ENCODE measurements around the gene PPM1M. TPM values are rescaled to one million over a fixed set of nuclear protein-coding genes. Genes with fewer than 3 reads are reported as not detected.

The PPM1M gene
- polyA plus RNA-seq, 1 donor = 16.6 TPM

GRCh38 chr3:52215351-52215750 lies 30.2 kb upstream of the PPM1M start:
- DNase-seq = no peak

GRCh38 chr3:52216585-52217408 lies 28.8 kb upstream of the PPM1M start:
- DNase-seq = no peak

DNA sequence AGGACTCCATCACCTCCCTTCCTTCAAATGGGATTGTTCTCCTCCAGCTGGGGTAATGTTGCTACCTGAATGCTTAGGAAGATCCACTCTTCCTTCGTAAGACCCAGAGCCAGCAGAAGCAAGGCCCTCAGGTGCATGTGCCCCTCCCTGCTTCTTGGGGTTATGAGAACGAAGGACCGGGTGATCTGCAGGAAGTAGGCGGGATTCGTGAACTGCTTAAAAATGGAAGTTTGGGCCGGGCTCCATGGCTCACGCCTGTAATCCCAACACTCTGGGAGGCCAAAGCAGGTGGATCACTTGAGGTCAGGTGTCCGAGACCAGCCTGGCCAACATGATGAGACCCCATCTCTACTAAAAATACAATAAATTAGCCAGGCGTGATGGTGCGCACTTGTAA lies 28.2 kb upstream of the PPM1M start:
- DNase-seq = no peak

GRCh38 chr3:52218026-52218425 lies 27.5 kb upstream of the PPM1M start:
- no peak for DNase-seq

DNA sequence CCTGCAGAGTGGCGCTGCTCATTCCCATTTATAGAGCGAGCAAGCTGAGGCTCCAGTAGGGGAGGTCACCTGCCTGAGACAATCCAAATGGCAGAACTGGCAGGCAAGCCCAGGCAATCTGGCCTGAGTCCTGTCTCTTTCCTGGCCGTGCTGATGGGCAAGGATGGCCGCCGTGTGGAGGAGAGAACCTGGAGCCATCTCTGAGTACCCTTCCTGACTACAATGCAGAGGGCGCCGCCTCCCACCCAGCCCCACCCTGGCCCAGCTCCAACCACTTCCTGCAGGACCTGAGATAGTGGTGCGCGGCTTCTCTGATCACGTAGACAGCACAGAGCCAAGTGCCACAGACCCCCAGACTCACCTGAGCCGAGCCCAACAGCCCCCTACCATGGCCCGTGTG lies 27.1 kb upstream of the PPM1M start:
- DNase-seq = no peak

GRCh38 chr3:52218937-52219650 lies 26.5 kb upstream of the PPM1M start:
- no peak for DNase-seq

DNA sequence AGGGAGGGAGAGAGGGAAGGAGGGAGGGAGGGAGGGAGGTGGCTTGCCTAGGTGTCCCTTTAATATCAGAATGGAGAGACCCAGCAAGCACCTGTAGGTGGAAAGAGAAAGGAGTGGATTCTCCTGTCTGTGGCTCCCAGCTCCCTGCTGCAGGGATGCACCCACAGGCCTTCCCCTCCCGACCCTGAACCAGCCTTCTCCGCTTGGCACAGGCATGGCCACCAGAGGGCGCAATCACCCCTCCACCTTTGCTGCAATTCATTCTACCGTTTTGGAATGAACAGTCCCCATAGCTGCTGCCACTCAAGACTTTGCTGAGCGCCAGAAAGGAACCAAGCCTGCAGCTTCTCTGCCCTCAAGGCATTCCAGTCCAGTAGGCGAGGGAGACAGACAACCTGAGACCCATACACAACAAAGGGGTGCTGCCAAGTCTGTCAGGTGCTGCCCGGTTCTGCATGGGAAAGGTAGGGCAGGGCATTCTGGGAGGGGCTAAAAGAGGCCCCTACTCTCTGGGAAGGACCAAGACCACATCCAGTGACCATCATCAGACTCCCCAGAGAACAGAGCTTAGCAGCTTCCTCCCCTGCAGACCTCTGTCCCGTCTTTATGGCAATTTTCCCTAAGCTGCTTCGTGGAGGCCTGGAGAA lies 25.1 kb upstream of the PPM1M start:
- no peak for DNase-seq

DNA sequence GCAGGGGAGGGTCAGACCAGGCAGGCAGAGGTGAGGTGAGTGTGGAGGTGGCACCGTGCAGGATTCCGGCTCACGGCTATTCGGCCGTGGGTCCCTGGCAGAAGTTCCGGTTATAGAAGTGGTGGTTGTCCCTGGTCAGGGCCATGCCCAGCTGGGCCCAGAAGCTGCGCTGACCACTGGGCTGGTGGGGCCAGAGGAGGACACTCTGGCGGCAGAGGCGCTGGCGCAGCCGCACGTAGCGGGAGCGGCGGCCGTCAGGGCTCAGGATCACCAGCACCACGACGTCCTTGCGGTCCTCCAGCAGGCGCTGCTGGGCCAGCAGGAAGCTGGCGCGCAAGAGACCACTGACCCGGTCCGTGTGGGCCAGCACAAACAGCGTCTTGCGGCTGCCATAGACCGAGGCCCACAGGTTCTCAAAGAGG lies 24.4 kb upstream of the PPM1M start:
- no peak for DNase-seq

GRCh38 chr3:52221563-52222318 lies 23.8 kb upstream of the PPM1M start:
- DNase-seq = no peak

DNA sequence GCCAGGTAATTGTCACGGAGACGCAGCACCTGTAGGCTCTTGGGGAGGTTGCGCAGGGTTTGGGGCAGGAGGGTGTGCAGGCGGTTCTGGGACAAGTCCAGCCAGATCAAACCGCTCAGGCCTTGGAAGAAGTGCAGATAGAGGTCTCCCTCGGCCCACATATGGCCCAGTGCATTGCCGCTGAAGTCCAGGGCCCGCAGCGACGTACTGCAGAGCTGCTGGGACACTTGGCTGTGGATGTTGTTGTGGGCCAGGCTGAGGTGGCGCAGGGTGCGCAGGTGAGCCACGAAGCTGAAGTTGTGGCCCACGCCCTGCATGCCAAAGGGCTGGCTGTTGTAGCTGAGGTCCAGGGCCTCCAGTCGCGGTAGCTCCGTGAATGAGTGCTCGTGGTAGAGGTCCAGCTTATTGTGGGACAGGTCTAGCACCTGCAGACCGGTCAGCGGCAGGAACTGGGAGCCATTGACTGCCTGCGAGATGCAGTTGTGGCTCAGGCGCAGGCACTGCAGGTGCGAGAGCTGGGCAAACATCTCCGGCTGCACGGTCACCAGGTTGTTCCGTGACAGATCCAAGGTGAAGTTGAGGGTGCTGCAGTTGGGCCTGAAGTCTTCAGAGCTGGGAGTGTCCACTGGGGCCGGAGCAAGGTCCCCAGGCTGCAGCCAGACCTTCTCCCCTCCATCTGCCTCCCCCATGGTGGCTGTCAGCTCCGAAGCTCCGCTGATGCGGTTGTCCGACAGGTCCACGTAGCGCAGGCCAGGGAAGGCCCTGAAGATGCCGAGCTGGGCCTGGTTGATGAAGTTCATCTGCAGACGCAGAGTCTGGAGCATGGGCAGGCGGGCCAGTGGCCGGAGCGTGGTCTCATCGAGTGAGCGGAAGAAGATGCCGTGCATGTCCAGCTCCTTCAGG lies 23.0 kb upstream of the PPM1M start:
- no peak for DNase-seq

DNA sequence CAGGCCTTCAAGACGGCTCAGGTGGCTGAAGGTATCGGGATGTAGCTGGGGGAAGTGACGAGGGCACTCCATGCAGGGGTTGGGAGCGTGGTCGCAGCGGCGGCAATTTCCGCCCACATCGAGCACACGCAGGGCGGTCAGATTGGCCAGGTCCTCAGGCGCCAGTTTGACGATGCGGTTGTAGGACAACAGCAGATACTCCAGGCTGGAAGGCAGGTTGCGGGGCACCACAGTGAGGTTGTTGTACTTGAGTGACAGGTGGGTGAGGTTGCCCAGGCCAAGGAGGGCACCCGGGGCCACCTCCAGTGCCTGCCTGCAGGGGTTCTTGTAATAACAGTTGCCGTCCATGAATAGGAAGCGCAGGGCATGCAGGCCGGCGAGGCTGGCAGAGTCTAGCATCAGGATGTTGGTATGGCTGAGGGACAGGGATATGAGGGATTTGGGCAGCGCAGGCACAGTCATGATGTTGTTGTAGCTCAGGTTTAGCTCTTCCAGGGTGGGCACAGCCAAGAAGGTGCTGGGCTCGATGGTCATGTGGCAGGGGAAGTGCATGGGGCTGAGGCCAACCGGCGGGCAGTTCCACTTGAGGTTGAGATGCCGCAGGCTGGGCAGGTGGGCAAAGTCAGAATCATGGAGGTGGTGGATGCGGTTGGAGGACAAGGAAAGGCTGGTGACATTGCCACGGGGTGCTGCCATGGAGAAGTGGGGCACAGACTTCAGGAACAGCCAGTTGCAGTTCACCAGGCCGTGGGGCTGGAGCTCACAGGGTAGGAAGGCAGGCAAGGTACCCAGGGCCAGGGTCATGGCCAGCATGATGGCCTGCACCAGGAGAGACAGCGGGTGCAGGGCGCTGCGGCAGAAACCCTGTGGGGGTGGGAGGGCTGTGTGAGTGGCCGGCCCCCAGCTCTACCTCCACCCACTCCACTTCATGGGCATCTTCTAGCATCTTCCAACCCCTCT lies 21.8 kb upstream of the PPM1M start:
- DNase-seq = no peak

- DNase-seq = no peak
These were observed 19.9 kb upstream of the PPM1M start, which contains the start of gene TLR9 for GRCh38 chr3:52225452-52226228. Gene TLR9 (minus strand): TSS chr3:52225645. CDS start chr3:52225529, 116 bp downstream.

DNA sequence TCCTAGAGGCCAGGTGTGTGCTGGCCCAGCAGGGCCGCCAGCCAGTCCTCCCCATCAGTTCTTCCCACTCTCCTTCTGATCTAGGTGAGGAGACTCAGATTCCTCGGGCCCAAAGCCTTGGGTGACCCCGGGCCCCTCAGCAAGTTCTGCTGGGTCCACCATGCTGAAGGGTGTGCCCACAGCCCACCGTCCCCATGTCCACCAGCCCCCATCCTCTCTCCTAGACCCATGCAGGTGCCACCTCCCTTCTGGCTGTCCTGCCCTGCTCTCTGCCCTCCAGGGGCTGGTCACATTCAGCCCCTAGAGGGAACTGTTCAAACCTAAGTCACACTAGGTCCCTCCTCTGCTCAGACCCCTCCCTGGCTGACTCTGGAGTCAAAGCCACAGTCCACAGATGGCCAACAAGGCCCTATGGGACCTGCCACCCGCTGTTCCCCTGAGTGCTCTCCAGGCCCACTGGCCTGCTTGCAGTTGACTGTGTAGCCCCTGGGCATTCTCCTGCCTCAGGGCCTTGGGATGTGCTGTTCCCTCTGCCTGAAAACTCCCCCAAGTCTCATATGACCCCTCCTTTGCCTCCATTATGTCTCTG lies 19.2 kb upstream of the PPM1M start:
- no peak for DNase-seq

- DNase-seq = no peak
These were observed 18.4 kb upstream of the PPM1M start for GRCh38 chr3:52227117-52227516.

- DNase-seq = no peak
These were observed 17.8 kb upstream of the PPM1M start for GRCh38 chr3:52227766-52228165.

- DNase-seq = no peak
These were observed 17.3 kb upstream of the PPM1M start for GRCh38 chr3:52228266-52228665.

DNA sequence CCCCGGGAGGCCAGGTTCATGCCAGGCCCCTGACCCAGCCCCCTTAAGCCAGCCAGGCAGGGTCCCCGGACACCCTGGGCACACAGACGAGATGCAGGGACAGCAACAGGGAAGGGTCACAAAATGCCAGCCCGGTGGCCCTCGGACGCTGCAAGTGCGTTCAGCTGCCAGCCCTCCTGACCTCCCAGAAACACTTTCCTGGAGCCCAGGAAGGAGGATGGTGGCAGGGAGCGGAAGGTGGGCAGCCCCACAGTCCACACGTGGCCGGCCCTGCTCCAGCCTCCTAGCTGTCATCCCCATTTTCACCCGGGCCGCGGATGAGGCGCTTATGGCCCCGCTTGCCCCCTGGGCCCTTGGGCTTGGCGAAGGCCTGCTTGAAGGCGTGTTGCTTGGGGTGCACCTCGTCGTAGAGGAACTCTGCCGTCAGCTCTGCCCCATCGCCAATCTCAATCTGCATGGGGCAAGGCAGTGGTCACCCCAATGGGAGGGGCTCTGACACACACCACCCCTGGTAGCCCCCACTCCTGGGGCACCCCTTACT lies 16.7 kb upstream of the PPM1M start:
- DNase-seq = no peak

DNA sequence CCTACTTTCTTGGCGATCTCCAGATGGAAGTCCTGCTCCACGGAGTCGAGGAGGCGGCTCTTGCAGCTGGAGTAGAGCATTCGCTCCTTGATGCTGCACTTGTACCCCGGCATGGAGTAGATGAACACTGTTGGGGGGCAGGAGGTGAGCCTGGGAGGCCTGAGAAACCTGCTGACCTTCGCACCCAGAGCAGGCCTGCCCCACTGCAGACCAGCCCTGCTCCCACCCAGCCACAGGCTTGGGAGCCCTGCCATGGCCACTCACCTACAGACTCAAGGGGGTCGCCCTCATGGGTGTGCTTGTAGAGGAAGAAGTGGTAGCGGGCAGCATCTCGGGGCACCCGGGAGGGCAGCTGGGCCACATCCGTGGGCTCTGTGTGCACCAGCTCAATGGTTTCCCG lies 15.9 kb upstream of the PPM1M start:
- DNase-seq = no peak

All from left kidney (tissue), 2 donors.